GM19193 (cell line): ENCODE results near the gene CLN6.

ENCODE experiments used
- POLR2A ChIP-seq: IDR thresholded peaks from 4 replicates; pipeline ENCODE4 v1.6.1; 2011; ENCODE audit not compliant: insufficient read depth, insufficient read length; ENCODE audit errors: extremely low read depth

CLN6 gene

GRCh38 chr15:68204361-68204760 is 25.2 kb downstream of the CLN6 start:
- no peak for TF ChIP-seq POLR2A

- peak; percentile 19 for TF ChIP-seq POLR2A
Measured at GRCh38 chr15:68203956-68204355, 25.6 kb downstream of the CLN6 start.

GRCh38 chr15:68203486-68203885 is 26.0 kb downstream of the CLN6 start:
- no peak for TF ChIP-seq POLR2A

GRCh38 chr15:68201879-68202261 is 27.7 kb downstream of the CLN6 start:
- no peak for TF ChIP-seq POLR2A

- TF ChIP-seq POLR2A: no peak
Measured at GRCh38 chr15:68201153-68201878, 28.2 kb downstream of the CLN6 start.

- no peak for TF ChIP-seq POLR2A
Measured at GRCh38 chr15:68200016-68200861, 29.3 kb downstream of the CLN6 start.

- no peak for TF ChIP-seq POLR2A
Measured at GRCh38 chr15:68199340-68199739, 30.2 kb downstream of the CLN6 start.

GRCh38 chr15:68197661-68198437 is 31.7 kb downstream of the CLN6 start:
- no peak for TF ChIP-seq POLR2A

GRCh38 chr15:68197170-68197492 is 32.4 kb downstream of the CLN6 start:
- peak; percentile 19 for TF ChIP-seq POLR2A

GRCh38 chr15:68196445-68197169 is 32.9 kb downstream of the CLN6 start:
- TF ChIP-seq POLR2A: peak; percentile 41

GRCh38 chr15:68195336-68196112 is 34.0 kb downstream of the CLN6 start:
- TF ChIP-seq POLR2A: no peak

GRCh38 chr15:68192804-68193486 is 36.6 kb downstream of the CLN6 start:
- TF ChIP-seq POLR2A: no peak

GRCh38 chr15:68192117-68192516 is 37.4 kb downstream of the CLN6 start:
- no peak for TF ChIP-seq POLR2A
